Stimulated activated CD4-positive, alpha-beta T cell treated with anti-CD3 and anti-CD28 coated beads, TNF-alpha, amount 100 ng/mL, for 1 hour (primary cell): ENCODE results near the gene NLGN1.

Experiments used
- DNase-seq, 3 donors: peaks; one replicate each; pipeline ENCODE4 v3.0.0-alpha.2; 2020; ENCODE audit warnings: low read depth in 3 of 3, low spot score in 1 of 3

The NLGN1 gene

GRCh38 chr3:174255454-174255853, 857.9 kb downstream of the NLGN1 start:
- DNase-seq, result no peak

- DNase-seq, result no peak
Observed at GRCh38 chr3:174266476-174266875, 868.9 kb downstream of the NLGN1 start.

GRCh38 chr3:174268061-174268460, 870.5 kb downstream of the NLGN1 start:
- no peak for DNase-seq

- no peak for DNase-seq
Observed at GRCh38 chr3:174268586-174268985, 871.0 kb downstream of the NLGN1 start.

GRCh38 chr3:174270841-174271240, 873.3 kb downstream of the NLGN1 start:
- DNase-seq, result no peak

GRCh38 chr3:174275336-174275735, 877.8 kb downstream of the NLGN1 start:
- DNase-seq, result no peak

GRCh38 chr3:174276826-174277225, 879.3 kb downstream of the NLGN1 start:
- no peak for DNase-seq

GRCh38 chr3:174278094-174278493, 880.5 kb downstream of the NLGN1 start:
- DNase-seq, result no peak

- DNase-seq, result no peak
Observed at GRCh38 chr3:174280186-174280585, 882.6 kb downstream of the NLGN1 start.

- DNase-seq, result no peak
Observed at GRCh38 chr3:174285242-174285864, 887.8 kb downstream of the NLGN1 start.

GRCh38 chr3:174287705-174288104, 890.2 kb downstream of the NLGN1 start:
- no peak for DNase-seq

- no peak for DNase-seq
Observed at GRCh38 chr3:174294616-174295015, 897.1 kb downstream of the NLGN1 start.

GRCh38 chr3:174295306-174296092, 898.0 kb downstream of the NLGN1 start:
- no peak for DNase-seq

- no peak for DNase-seq
Observed at GRCh38 chr3:174302746-174303315, 905.3 kb downstream of the NLGN1 start.

GRCh38 chr3:174303907-174304560, 906.5 kb downstream of the NLGN1 start:
- DNase-seq, result no peak

- no peak for DNase-seq
Observed at GRCh38 chr3:174308736-174309135, 911.2 kb downstream of the NLGN1 start.

GRCh38 chr3:174310475-174310983, 913.0 kb downstream of the NLGN1 start:
- DNase-seq, result no peak

- no peak for DNase-seq
Observed at GRCh38 chr3:174315225-174315624, 917.7 kb downstream of the NLGN1 start.

- DNase-seq, result no peak
Observed at GRCh38 chr3:174317005-174317404, 919.5 kb downstream of the NLGN1 start.

- DNase-seq, result no peak
Observed at GRCh38 chr3:174318181-174318580, 920.6 kb downstream of the NLGN1 start.

GRCh38 chr3:174321548-174321947, 924.0 kb downstream of the NLGN1 start:
- DNase-seq, result no peak

- DNase-seq, result no peak
Observed at GRCh38 chr3:174322789-174323188, 925.2 kb downstream of the NLGN1 start.
